ENCODE measurements around the gene STARD13.

The STARD13 gene

DNA sequence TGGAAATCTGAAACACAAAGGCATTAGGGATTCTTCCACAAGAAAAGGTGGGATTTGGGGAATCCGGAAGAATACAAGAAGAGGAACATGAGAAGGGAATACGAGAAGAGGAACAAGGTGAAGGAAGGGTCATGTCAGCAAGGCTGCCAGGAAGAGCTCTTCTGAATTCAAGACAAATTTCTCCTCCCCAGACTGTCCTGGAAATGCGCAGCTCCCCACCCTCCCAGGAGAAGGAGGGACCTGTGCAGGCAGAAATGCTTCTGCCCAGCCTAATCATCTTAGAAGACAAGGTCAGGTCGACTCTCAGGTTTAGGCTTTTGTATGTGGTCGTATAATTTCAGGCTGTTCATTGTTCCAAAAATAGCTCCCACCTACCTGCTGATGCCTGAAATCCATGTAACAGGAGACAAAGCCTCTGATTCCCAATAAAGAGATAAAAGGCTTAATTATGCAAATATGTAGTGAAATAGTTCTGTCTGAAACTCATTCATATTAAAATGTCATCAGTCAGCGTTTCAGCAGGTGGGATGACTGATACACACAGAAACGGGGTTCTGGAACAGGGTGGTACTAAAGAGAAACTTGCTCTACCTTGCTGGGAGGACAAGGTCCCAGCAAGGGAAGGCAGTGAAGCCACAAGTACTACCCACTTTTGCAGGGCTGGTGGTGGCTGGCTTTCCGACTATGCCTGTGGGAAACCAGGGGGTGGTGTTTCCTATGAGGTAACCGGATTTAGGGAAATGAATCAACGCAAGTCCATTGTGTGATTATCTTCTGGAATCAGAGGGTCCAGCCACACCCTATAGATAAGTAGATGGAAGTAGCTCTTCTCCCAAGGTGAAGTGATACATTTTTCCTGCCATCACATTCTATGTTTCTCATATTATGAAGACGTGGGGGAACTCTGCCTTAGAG lies 193.2 kb downstream of the STARD13 start:
- Histone ChIP-seq H3K27ac (replicated peaks) (no peak overlapping the region), H3K4me3 (replicated peaks; ENCODE audit: insufficient read depth, low read length) (no peak overlapping the region), H3K27me3 (ENCODE audit: insufficient read depth, poor library complexity, severe bottlenecking) (no peaks in the 10 kb centered on the region)
- no peak for DNase-seq (ENCODE audit: low read depth in 1 of 2, low spot score in 1 of 2)
- TF ChIP-seq SPI1 (IDR thresholded peaks at IDR 0.05; ENCODE audit: borderline replicate concordance, low read depth) (no peak), POLR2AphosphoS5 (IDR thresholded peaks at IDR 0.05; ENCODE audit: low read depth) (no peak), GABPA (IDR thresholded peaks at IDR 0.05; ENCODE audit: low read depth) (no peak)
- TF ChIP-seq, protein P1, sequence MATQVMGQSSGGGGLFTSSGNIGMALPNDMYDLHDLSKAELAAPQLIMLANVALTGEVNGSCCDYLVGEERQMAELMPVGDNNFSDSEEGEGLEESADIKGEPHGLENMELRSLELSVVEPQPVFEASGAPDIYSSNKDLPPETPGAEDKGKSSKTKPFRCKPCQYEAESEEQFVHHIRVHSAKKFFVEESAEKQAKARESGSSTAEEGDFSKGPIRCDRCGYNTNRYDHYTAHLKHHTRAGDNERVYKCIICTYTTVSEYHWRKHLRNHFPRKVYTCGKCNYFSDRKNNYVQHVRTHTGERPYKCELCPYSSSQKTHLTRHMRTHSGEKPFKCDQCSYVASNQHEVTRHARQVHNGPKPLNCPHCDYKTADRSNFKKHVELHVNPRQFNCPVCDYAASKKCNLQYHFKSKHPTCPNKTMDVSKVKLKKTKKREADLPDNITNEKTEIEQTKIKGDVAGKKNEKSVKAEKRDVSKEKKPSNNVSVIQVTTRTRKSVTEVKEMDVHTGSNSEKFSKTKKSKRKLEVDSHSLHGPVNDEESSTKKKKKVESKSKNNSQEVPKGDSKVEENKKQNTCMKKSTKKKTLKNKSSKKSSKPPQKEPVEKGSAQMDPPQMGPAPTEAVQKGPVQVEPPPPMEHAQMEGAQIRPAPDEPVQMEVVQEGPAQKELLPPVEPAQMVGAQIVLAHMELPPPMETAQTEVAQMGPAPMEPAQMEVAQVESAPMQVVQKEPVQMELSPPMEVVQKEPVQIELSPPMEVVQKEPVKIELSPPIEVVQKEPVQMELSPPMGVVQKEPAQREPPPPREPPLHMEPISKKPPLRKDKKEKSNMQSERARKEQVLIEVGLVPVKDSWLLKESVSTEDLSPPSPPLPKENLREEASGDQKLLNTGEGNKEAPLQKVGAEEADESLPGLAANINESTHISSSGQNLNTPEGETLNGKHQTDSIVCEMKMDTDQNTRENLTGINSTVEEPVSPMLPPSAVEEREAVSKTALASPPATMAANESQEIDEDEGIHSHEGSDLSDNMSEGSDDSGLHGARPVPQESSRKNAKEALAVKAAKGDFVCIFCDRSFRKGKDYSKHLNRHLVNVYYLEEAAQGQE (IDR thresholded peaks at IDR 0.05; ENCODE audit: insufficient replicate concordance, low read depth): no peak
- TF ChIP-seq, protein P2, sequence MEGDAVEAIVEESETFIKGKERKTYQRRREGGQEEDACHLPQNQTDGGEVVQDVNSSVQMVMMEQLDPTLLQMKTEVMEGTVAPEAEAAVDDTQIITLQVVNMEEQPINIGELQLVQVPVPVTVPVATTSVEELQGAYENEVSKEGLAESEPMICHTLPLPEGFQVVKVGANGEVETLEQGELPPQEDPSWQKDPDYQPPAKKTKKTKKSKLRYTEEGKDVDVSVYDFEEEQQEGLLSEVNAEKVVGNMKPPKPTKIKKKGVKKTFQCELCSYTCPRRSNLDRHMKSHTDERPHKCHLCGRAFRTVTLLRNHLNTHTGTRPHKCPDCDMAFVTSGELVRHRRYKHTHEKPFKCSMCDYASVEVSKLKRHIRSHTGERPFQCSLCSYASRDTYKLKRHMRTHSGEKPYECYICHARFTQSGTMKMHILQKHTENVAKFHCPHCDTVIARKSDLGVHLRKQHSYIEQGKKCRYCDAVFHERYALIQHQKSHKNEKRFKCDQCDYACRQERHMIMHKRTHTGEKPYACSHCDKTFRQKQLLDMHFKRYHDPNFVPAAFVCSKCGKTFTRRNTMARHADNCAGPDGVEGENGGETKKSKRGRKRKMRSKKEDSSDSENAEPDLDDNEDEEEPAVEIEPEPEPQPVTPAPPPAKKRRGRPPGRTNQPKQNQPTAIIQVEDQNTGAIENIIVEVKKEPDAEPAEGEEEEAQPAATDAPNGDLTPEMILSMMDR (IDR thresholded peaks at IDR 0.05; ENCODE audit: insufficient read depth, low read length): no peak

DNA sequence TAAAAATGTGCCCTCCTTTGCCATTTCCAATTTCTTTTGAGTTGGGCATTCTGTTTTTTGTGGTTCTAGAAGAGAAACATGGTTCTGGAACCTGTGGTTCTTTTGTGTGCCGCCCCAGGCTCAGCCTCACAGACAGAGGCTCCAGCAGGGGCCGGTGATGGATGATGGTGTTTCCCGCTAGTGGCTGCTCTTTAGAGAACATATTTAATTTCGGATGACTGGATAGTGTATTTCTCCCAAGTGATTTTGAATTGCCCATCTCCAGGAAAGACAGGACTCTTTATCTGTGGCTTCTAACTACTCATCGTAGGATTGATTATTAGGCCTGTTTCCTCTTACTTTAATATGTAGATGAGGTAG lies 194.2 kb downstream of the STARD13 start:
- H3K27me3 ChIP-seq (ENCODE audit: insufficient read depth, poor library complexity, severe bottlenecking): no peaks in the 10 kb centered on the region
- H3K4me3 ChIP-seq (replicated peaks; ENCODE audit: insufficient read depth, low read length): no peak overlapping the region
- no peak for DNase-seq (ENCODE audit: low read depth in 1 of 2, low spot score in 1 of 2)
- TF ChIP-seq, protein P1 (IDR thresholded peaks at IDR 0.05; ENCODE audit: insufficient replicate concordance, low read depth): no peak
- TF ChIP-seq POLR2AphosphoS5 (IDR thresholded peaks at IDR 0.05; ENCODE audit: low read depth) (no peak), GABPA (IDR thresholded peaks at IDR 0.05; ENCODE audit: low read depth) (no peak), SPI1 (IDR thresholded peaks at IDR 0.05; ENCODE audit: borderline replicate concordance, low read depth) (no peak)
- TF ChIP-seq, protein P2 (IDR thresholded peaks at IDR 0.05; ENCODE audit: insufficient read depth, low read length): no peak
- H3K27ac ChIP-seq (replicated peaks): no peak overlapping the region

DNA sequence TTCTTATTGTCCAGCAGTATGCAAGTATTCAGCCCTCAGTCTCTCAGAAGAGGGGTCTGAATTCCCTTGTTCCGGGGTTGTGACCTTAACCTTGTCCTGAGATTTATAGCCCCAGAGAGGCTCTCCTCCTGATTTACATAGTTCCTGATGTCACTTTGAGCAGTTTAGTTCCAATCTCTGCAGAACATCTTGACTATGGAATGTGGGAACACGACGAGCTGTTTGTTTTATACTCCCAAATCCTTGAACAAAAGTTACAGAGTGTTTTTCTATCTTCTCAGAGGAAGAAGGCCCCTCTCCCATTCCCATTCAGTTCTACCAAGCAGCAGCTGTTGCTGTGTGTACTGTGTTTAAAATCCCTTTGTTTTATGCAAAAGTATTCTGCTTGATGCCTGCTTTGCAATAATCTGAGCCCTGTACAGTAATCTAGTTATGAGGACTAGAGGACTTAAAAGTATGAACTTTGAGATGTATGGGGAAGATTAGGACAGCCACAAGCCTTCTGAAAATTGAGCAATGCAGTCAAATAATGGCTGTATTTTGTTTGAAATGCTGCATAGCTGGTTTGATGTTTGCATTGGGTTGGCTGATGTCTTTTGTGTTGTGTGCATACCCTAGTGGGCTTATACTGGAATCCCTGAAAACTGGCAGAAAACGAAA lies 194.7 kb downstream of the STARD13 start:
- Histone ChIP-seq H3K4me3 (replicated peaks; ENCODE audit: insufficient read depth, low read length) (no peak overlapping the region), H3K27ac (replicated peaks) (no peak overlapping the region), H3K27me3 (ENCODE audit: insufficient read depth, poor library complexity, severe bottlenecking) (no peaks in the 10 kb centered on the region)
- DNase-seq (ENCODE audit: low read depth in 1 of 2, low spot score in 1 of 2): no peak
- TF ChIP-seq SPI1 (IDR thresholded peaks at IDR 0.05; ENCODE audit: borderline replicate concordance, low read depth) (no peak), POLR2AphosphoS5 (IDR thresholded peaks at IDR 0.05; ENCODE audit: low read depth) (no peak), GABPA (IDR thresholded peaks at IDR 0.05; ENCODE audit: low read depth) (no peak)
- TF ChIP-seq, protein P2 (IDR thresholded peaks at IDR 0.05; ENCODE audit: insufficient read depth, low read length): no peak
- TF ChIP-seq, protein P1 (IDR thresholded peaks at IDR 0.05; ENCODE audit: insufficient replicate concordance, low read depth): no peak
